Stimulated activated CD4-positive, alpha-beta T cell treated with anti-CD3 and anti-CD28 coated beads, TNF-alpha, amount 100 ng/mL, for 1 hour (primary cell): Measurements from ENCODE around the gene CD2AP.

ENCODE experiments used
- DNase-seq, 3 donors: peaks; one replicate each; pipeline ENCODE4 v3.0.0-alpha.2; 2020; ENCODE audit warnings: low read depth in 3 of 3, low spot score in 1 of 3

Gene CD2AP

GRCh38 chr6:47495207-47495606 is 17.6 kb downstream of the CD2AP start:
- DNase-seq = no peak

- DNase-seq = no peak
These were observed 18.5 kb downstream of the CD2AP start for GRCh38 chr6:47495954-47496545.

- no peak for DNase-seq
These were observed 19.5 kb downstream of the CD2AP start for GRCh38 chr6:47496935-47497579.

GRCh38 chr6:47502920-47503319 is 25.3 kb downstream of the CD2AP start:
- DNase-seq = no peak

GRCh38 chr6:47509937-47510336 is 32.3 kb downstream of the CD2AP start:
- DNase-seq = no peak

GRCh38 chr6:47512872-47513271 is 35.3 kb downstream of the CD2AP start:
- DNase-seq = no peak

- DNase-seq = no peak
These were observed 41.7 kb downstream of the CD2AP start for GRCh38 chr6:47519279-47519678.

- no peak for DNase-seq
These were observed 42.7 kb downstream of the CD2AP start for GRCh38 chr6:47520282-47520681.

GRCh38 chr6:47521961-47522360 is 44.4 kb downstream of the CD2AP start:
- no peak for DNase-seq

- DNase-seq = no peak
These were observed 46.7 kb downstream of the CD2AP start for GRCh38 chr6:47524136-47524845.

- no peak for DNase-seq
These were observed 47.9 kb downstream of the CD2AP start for GRCh38 chr6:47525330-47526057.

GRCh38 chr6:47527274-47527673 is 49.7 kb downstream of the CD2AP start:
- DNase-seq = no peak

GRCh38 chr6:47529734-47530133 is 52.1 kb downstream of the CD2AP start:
- no peak for DNase-seq

GRCh38 chr6:47532981-47533585 is 55.5 kb downstream of the CD2AP start:
- DNase-seq = no peak

GRCh38 chr6:47534063-47534462 is 56.5 kb downstream of the CD2AP start:
- DNase-seq = no peak

GRCh38 chr6:47535316-47536225 is 58.0 kb downstream of the CD2AP start:
- DNase-seq = no peak

- no peak for DNase-seq
These were observed 59.3 kb downstream of the CD2AP start for GRCh38 chr6:47536816-47537401.

GRCh38 chr6:47545223-47545622 is 67.6 kb downstream of the CD2AP start:
- no peak for DNase-seq

GRCh38 chr6:47551670-47552069 is 74.1 kb downstream of the CD2AP start:
- DNase-seq = no peak

- no peak for DNase-seq
These were observed 74.7 kb downstream of the CD2AP start for GRCh38 chr6:47552319-47552718.
